RWPE2 (cell line): ENCODE results near the gene RRN3.

Source experiments
- ATAC-seq: fragments of 200-7000 bp; cut with Tn5 transposase; 3 replicates; pipeline ENCODE4 v1.9.1; 2021; ENCODE audit warnings: low read depth
- DNase-seq: peaks from one replicate; pipeline ENCODE4 v3.0.0-alpha.2; 2020; ENCODE audit warnings: low spot score
- H3K27ac ChIP-seq: fragments of 450-650 bp; 2 replicates; pipeline ENCODE4 v1.5.1; 2017; ENCODE audit warnings: mild to moderate bottlenecking; ENCODE audit not compliant: poor library complexity, severe bottlenecking
- H3K27me3 ChIP-seq: fragments of 250-450 bp; sonication (Bioruptor Pico); 2 replicates; pipeline ENCODE4 v1.5.1; 2021; ENCODE audit warnings: mild to moderate bottlenecking, moderate library complexity; ENCODE audit not compliant: insufficient read depth, poor library complexity, severe bottlenecking
- H3K36me3 ChIP-seq: fragments of 250-450 bp; sonication (Bioruptor Pico); 2 replicates; pipeline ENCODE4 v1.5.1; 2020; ENCODE audit warnings: low read depth, mild to moderate bottlenecking, moderate library complexity
- H3K4me1 ChIP-seq: fragments of 250-450 bp; sonication (Bioruptor Pico); 2 replicates; pipeline ENCODE4 v1.5.1; 2021; ENCODE audit warnings: mild to moderate bottlenecking, moderate library complexity; ENCODE audit not compliant: insufficient read depth, poor library complexity, severe bottlenecking
- H3K4me3 ChIP-seq: fragments of 250-450 bp; sonication (Bioruptor Pico); 2 replicates; pipeline ENCODE4 v1.5.1; 2021; ENCODE audit warnings: mild to moderate bottlenecking, moderate library complexity; ENCODE audit not compliant: severe bottlenecking
- H3K9me3 ChIP-seq: fragments of 250-450 bp; sonication (Bioruptor Pico); 2 replicates; pipeline ENCODE4 v1.5.1; 2021; ENCODE audit warnings: mild to moderate bottlenecking, moderate library complexity; ENCODE audit not compliant: severe bottlenecking
- TF ChIP-seq, protein P1 (sequence below): fragments of 450-650 bp; IDR thresholded peaks from one replicate; pipeline ENCODE4 v1.5.1; 2017; ENCODE audit warnings: mild to moderate bottlenecking, moderate library complexity; ENCODE audit not compliant: poor library complexity, severe bottlenecking

The RRN3 gene

DNA sequence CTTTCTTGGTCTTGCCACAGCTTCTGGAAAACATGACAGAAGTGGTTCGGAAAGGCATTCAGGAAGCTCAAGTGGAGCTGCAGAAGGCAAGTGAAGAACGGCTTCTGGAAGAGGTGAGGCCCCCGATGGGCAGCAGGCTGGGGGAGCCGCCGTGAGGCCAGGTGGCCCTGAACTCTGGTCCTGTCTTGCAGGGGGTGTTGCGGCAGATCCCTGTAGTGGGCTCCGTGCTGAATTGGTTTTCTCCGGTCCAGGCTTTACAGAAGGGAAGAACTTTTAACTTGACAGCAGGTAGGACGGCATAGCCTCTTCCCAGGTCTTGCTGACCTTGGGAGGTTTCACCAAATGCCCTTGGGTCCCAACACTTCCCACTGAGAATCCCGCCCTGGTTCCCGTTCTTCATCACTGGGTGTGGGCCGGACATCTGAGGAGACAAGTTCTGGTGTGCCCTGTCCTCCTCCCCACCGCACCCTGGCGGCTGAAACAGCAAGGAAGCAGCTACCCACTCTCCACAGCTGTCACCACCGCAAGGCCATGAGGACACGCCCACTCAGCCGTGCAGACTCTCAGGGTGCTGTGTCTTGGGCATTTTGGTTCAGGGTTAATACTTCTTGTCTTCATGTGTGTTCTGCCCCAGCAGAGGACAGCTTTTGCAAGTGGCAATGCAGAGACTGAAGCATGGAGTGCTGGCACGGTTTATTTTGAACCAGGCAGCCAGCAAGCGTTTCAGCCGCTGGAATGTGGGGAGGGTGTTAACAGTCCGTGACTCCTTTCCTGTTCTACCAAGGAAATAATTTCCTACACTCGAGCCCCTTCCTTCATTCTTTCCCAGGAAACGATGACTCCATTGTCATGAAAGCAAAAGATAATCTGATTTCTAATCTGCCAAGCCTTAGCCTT, 59.6 kb downstream of the RRN3 start:
- peak; percentile 32 for DNase-seq
- Histone ChIP-seq H3K27me3 (no peaks in the 10 kb centered on the region), H3K4me3 (no peak overlapping the region), H3K9me3 (no peaks in the 10 kb centered on the region), H3K27ac (no peak overlapping the region), H3K4me1 (no peaks in the 10 kb centered on the region), H3K36me3 (peaks cover 88% of the 10 kb centered on the region)
- TF ChIP-seq, protein P1, sequence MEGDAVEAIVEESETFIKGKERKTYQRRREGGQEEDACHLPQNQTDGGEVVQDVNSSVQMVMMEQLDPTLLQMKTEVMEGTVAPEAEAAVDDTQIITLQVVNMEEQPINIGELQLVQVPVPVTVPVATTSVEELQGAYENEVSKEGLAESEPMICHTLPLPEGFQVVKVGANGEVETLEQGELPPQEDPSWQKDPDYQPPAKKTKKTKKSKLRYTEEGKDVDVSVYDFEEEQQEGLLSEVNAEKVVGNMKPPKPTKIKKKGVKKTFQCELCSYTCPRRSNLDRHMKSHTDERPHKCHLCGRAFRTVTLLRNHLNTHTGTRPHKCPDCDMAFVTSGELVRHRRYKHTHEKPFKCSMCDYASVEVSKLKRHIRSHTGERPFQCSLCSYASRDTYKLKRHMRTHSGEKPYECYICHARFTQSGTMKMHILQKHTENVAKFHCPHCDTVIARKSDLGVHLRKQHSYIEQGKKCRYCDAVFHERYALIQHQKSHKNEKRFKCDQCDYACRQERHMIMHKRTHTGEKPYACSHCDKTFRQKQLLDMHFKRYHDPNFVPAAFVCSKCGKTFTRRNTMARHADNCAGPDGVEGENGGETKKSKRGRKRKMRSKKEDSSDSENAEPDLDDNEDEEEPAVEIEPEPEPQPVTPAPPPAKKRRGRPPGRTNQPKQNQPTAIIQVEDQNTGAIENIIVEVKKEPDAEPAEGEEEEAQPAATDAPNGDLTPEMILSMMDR, result no peak
- no peak for ATAC-seq

DNA sequence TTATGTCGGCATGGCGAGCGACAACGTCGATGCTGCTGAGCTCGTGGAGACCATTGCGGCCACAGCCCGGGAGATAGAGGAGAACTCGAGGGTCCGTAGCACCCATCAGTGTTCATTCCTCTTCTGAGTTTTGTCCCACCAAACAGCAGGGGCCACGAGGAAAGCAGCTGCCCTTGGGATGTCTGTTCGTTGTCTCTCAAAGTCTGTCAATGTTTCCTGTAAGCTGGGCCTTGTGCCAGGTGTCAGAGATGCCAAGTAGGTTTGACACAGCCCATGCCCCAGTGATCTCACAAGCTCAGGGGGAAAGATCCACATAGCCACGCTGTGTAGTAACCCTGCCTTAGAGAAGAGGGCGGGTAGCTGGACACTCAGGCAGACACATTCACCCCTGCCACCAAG, 60.8 kb downstream of the RRN3 start:
- Histone ChIP-seq H3K9me3 (no peaks in the 10 kb centered on the region), H3K27ac (no peak overlapping the region), H3K36me3 (peaks cover 81% of the 10 kb centered on the region), H3K4me3 (no peak overlapping the region), H3K4me1 (peaks cover 4% of the 10 kb centered on the region), H3K27me3 (no peaks in the 10 kb centered on the region)
- peak; percentile 39 for DNase-seq
- no peak for ATAC-seq
- TF ChIP-seq, protein P1, result no peak

DNA sequence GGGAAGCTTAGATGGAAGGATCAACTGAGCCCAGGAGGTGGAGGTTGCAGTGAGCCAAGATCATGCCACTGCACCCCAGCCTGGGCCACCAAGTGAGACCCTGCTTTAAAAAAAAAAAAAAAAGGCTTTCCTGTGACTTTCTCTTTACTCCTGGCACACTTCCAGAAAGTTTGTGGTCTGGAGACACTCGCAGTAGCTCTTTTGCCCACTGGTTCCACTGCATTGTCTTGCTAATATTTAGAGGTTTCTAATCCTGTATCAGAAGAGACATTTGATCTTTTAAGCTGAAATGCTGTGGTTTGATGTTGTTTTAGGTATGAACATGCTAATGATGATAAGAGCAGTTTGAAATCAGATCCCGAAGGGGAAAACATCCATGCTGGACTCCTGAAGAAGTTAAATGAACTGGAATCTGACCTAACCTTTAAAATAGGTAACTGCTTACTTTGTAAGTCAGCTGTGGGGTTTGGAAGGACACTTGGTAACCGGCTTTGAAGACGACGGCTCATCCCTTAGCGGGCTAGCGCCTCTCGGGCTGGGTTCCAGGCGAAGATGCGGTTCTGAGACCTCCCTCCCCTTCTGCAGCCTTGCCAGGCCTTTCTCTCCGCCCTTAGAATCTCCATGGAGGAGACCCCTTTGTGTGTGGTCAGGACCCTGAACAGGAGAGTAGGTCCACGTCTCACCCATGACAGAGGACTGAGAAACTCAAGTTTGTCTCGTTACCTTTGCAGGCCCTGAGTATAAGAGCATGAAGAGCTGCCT, 61.3 kb downstream of the RRN3 start:
- peak; percentile 26 for DNase-seq
- Histone ChIP-seq H3K27ac (no peak overlapping the region), H3K36me3 (peaks cover 76% of the 10 kb centered on the region), H3K9me3 (no peaks in the 10 kb centered on the region), H3K4me1 (peaks cover 5% of the 10 kb centered on the region), H3K27me3 (no peaks in the 10 kb centered on the region), H3K4me3 (no peak overlapping the region)
- ATAC-seq, result no peak
- TF ChIP-seq, protein P1, result no peak

DNA sequence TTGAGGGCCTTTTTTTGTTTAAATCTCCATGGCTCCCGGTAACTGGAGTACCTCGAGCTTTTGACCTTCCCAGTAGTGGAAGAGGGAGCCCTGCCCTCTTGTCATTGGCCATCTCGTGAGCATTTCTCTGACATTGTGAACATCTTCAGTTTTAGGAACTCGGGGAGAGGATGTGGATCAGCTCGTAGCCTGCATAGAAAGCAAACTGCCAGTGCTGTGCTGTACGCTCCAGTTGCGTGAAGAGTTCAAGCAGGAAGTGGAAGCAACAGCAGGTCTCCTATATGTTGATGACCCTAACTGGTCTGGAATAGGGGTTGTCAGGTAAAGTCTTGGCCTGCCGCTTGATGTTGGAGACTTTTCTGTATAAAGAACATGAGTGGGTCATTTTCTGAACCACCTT, 62.5 kb downstream of the RRN3 start:
- Histone ChIP-seq H3K36me3 (peaks cover 66% of the 10 kb centered on the region), H3K27ac (no peak overlapping the region)

More for the DNA sequence above, 62.5 kb downstream of the RRN3 start:
- ATAC-seq (no peak), DNase-seq (no peak)
- H3K4me1 ChIP-seq, result peaks cover 8% of the 10 kb centered on the region
- H3K4me3 ChIP-seq, result no peak overlapping the region
- no peaks in the 10 kb centered on the region for H3K27me3 ChIP-seq
- TF ChIP-seq, protein P1, result no peak
- no peaks in the 10 kb centered on the region for H3K9me3 ChIP-seq
